Endodermal cell (in vitro differentiated cells): ENCODE measurements around the gene TRIM2. TPM values are rescaled to one million over a fixed set of nuclear protein-coding genes. Genes with fewer than 3 reads are reported as not detected.

Source experiments
- DNase-seq: peaks from one replicate; pipeline ENCODE4 v3.0.0-alpha.2; 2017
- H3K27ac ChIP-seq: 2 replicates; pipeline ENCODE4 v1.5.1; 2013; ENCODE audit warnings: mild to moderate bottlenecking, low read depth, low read length, moderate library complexity
- H3K27me3 ChIP-seq: 2 replicates; pipeline ENCODE4 v1.6.1; 2013; ENCODE audit warnings: mild to moderate bottlenecking, low read length, moderate library complexity; ENCODE audit not compliant: insufficient read depth, control insufficient read depth, poor library complexity, severe bottlenecking
- H3K36me3 ChIP-seq: 2 replicates; pipeline ENCODE4 v1.7.0; 2013; ENCODE audit warnings: mild to moderate bottlenecking, low read length, moderate library complexity; ENCODE audit not compliant: control insufficient read depth, insufficient read depth
- H3K4me1 ChIP-seq: one replicate; pipeline ENCODE4 v1.7.0; 2013; ENCODE audit warnings: low read length; ENCODE audit not compliant: control insufficient read depth, insufficient read depth
- H3K4me3 ChIP-seq: 2 replicates; pipeline ENCODE4 v1.5.1; 2013; ENCODE audit warnings: mild to moderate bottlenecking, low read length, moderate library complexity
- H3K9ac ChIP-seq: 2 replicates; pipeline ENCODE4 v1.6.1; 2013; ENCODE audit warnings: mild to moderate bottlenecking, low read length, moderate library complexity; ENCODE audit not compliant: poor library complexity, severe bottlenecking; ENCODE audit errors: extremely low read depth
- H3K9me3 ChIP-seq: 2 replicates; pipeline ENCODE4 v1.6.1; 2013; ENCODE audit warnings: mild to moderate bottlenecking, low read length, moderate library complexity; ENCODE audit not compliant: control insufficient read depth
- H3K27ac Mint-ChIP-seq: 2 replicates; pipeline ENCODE4 v1.8.0; 2020; ENCODE audit warnings: mixed read lengths
- H3K27me3 Mint-ChIP-seq: 2 replicates; pipeline ENCODE4 v1.8.0; 2021; ENCODE audit warnings: mild to moderate bottlenecking, mixed read lengths; ENCODE audit not compliant: insufficient read depth
- H3K36me3 Mint-ChIP-seq: 2 replicates; pipeline ENCODE4 v1.8.0; 2020; ENCODE audit warnings: low read depth, mixed read lengths
- H3K4me1 Mint-ChIP-seq: 2 replicates; pipeline ENCODE4 v1.8.0; 2020; ENCODE audit warnings: mixed read lengths
- H3K4me3 Mint-ChIP-seq: 2 replicates; pipeline ENCODE4 v1.8.0; 2020; ENCODE audit warnings: mild to moderate bottlenecking, moderate library complexity, mixed read lengths
- H3K9me3 Mint-ChIP-seq: 2 replicates; pipeline ENCODE4 v1.8.0; 2020; ENCODE audit warnings: mild to moderate bottlenecking, mixed read lengths
- WGBS, 2 experiments: methylation state at CpG; one replicate each; pipeline versions ENCODE4 v1.1.5 to v1.1.7; 2013; ENCODE audit warnings: missing lambda C conversion rate in 2 of 2, mixed read lengths in 1 of 2; ENCODE audit not compliant: insufficient coverage in 1 of 2, insufficient read length in 1 of 2; 5-methylcytosine and 5-hydroxymethylcytosine counted together
- total RNA-seq, 2 donors: library from RNA; stranded (reverse); fragmentation: NEBNext Ultra II Directional in 1 of 2; extraction: Animal tissue kit (Norgen Biotek cat#: 25700) in 1 of 2; gene quantifications; 2 replicates in 1 of 2; 3 replicates in 1 of 2; pipeline ENCODE4 v1.2.1, GENCODE V29; 2021
- TF ChIP-seq, protein P1 (sequence below): fragments of 200-600 bp; sonication (generic); conservative IDR thresholded peaks from 2 replicates; pipeline ENCODE4 v1.5.0; 2021; ENCODE audit warnings: antibody characterized with exemption, mild to moderate bottlenecking

TRIM2 gene
- total RNA-seq, 2 donors from 2014 or later: 31.8 to 56.1 TPM

DNA sequence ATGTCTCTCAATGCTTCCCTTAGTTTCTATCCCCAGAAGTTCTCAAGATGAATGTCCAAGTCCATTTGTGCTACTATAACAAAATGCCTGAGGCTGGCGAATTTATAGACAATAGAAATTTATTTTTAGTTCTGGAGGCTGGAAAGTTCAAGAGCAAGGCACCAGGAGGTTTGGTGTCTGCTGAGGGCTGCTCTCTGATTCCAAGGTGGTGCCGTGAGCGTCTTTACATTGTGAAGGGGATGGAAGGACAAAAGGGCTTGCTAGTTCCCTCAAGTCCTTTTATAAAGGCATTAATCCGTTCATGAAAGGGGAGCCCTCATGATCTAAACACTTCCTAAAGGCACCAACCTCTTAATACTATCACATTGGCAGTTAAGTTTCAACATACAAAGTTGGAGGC is 12.3 kb downstream of the TRIM2 start:
- no peak overlapping the region for H3K4me3 Mint-ChIP-seq
- no peaks in the 10 kb centered on the region for H3K27me3 ChIP-seq
- H3K36me3 Mint-ChIP-seq: peaks cover 36% of the 10 kb centered on the region
- peaks cover 2% of the 10 kb centered on the region for H3K4me1 ChIP-seq
- H3K27ac ChIP-seq: peak overlapping the region; percentile 12
- no peak overlapping the region for H3K27ac Mint-ChIP-seq
- peaks cover 15% of the 10 kb centered on the region for H3K4me1 Mint-ChIP-seq
- H3K36me3 ChIP-seq: peaks cover 20% of the 10 kb centered on the region
- no peak for DNase-seq
- no peak overlapping the region for H3K9ac ChIP-seq
- H3K27me3 Mint-ChIP-seq: peaks cover 52% of the 10 kb centered on the region
- 82 to 100% methylated on average over 3 to 4 of the region's 4 CpGs for WGBS, 2 experiments
- H3K9me3 Mint-ChIP-seq: no peaks in the 10 kb centered on the region
- peaks cover 6% of the 10 kb centered on the region for H3K9me3 ChIP-seq
- TF ChIP-seq, protein P1, sequence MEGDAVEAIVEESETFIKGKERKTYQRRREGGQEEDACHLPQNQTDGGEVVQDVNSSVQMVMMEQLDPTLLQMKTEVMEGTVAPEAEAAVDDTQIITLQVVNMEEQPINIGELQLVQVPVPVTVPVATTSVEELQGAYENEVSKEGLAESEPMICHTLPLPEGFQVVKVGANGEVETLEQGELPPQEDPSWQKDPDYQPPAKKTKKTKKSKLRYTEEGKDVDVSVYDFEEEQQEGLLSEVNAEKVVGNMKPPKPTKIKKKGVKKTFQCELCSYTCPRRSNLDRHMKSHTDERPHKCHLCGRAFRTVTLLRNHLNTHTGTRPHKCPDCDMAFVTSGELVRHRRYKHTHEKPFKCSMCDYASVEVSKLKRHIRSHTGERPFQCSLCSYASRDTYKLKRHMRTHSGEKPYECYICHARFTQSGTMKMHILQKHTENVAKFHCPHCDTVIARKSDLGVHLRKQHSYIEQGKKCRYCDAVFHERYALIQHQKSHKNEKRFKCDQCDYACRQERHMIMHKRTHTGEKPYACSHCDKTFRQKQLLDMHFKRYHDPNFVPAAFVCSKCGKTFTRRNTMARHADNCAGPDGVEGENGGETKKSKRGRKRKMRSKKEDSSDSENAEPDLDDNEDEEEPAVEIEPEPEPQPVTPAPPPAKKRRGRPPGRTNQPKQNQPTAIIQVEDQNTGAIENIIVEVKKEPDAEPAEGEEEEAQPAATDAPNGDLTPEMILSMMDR: no peak
- H3K4me3 ChIP-seq: no peak overlapping the region

DNA sequence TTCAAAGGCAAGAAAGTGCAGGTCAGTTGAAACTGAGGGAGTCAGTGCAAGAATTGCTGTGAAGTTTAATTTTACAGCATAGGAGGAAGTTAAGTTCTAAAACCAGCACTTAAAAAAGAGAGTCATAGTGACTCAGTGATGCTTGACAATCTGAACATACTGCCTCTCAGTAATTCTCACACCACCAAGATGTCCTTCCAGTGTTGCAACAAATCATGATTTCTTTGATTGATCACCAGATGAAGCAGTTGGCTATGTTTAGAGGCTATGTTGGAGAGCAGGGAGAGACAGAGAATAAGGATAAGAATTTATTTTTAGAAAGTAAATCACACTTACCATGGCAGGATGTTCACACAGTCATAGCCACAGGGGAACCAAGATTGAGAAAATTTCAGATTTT is 13.2 kb downstream of the TRIM2 start:
- H3K9ac ChIP-seq: no peak overlapping the region
- no peaks in the 10 kb centered on the region for H3K27me3 ChIP-seq
- peaks cover 6% of the 10 kb centered on the region for H3K9me3 ChIP-seq
- DNase-seq: no peak
- TF ChIP-seq, protein P1: no peak
- no peak overlapping the region for H3K4me3 ChIP-seq
- H3K36me3 ChIP-seq: peaks cover 15% of the 10 kb centered on the region
- H3K27ac ChIP-seq: no peak overlapping the region
- H3K27ac Mint-ChIP-seq: no peak overlapping the region
- no peak overlapping the region for H3K4me3 Mint-ChIP-seq
- no peaks in the 10 kb centered on the region for H3K9me3 Mint-ChIP-seq
- peaks cover 19% of the 10 kb centered on the region for H3K4me1 Mint-ChIP-seq
- H3K36me3 Mint-ChIP-seq: peaks cover 27% of the 10 kb centered on the region
- peaks cover 44% of the 10 kb centered on the region for H3K27me3 Mint-ChIP-seq
- peaks cover 5% of the 10 kb centered on the region for H3K4me1 ChIP-seq

DNA sequence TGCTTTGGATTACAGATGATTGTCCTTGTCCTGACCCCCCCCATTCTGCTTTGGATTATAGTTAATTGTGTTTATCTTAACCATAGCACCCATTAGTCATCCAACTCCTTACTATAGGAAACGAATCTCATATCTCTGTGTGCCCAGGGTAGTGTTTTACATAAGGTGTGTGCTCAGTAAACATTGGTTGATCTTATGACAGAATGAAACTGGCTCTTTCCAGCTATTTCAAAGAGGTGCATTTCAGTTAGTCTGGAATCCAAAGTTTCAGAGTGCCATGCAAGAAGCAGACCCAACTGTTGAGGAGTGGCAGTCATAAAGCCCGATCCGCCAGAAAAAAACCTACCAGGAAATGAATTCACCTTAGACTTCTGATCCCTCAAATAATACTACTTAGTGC is 14.7 kb downstream of the TRIM2 start:
- H3K9me3 ChIP-seq: peaks cover 6% of the 10 kb centered on the region
- Mint-ChIP-seq H3K36me3 (peaks cover 23% of the 10 kb centered on the region), H3K4me1 (peaks cover 29% of the 10 kb centered on the region), H3K4me3 (no peak overlapping the region), H3K27ac (no peak overlapping the region), H3K9me3 (no peaks in the 10 kb centered on the region), H3K27me3 (peaks cover 49% of the 10 kb centered on the region)
- peaks cover 10% of the 10 kb centered on the region for H3K36me3 ChIP-seq
- H3K27ac ChIP-seq: no peak overlapping the region
- no peak overlapping the region for H3K4me3 ChIP-seq
- WGBS, 2 experiments: 97% methylated on average over 3 of the region's 3 CpGs; no CpG with 5 or more reads in 1 of the 2 experiments
- no peak for DNase-seq
- peaks cover 9% of the 10 kb centered on the region for H3K4me1 ChIP-seq
- TF ChIP-seq, protein P1: no peak
- no peaks in the 10 kb centered on the region for H3K27me3 ChIP-seq
- H3K9ac ChIP-seq: no peak overlapping the region
